ENCODE results near the gene VMAC.
"Not testable (repeated sequence)": the region's sequence is repeated elsewhere in the genome, so short reads cannot be mapped to it uniquely, and the experiment has no call there.

Gene VMAC

DNA sequence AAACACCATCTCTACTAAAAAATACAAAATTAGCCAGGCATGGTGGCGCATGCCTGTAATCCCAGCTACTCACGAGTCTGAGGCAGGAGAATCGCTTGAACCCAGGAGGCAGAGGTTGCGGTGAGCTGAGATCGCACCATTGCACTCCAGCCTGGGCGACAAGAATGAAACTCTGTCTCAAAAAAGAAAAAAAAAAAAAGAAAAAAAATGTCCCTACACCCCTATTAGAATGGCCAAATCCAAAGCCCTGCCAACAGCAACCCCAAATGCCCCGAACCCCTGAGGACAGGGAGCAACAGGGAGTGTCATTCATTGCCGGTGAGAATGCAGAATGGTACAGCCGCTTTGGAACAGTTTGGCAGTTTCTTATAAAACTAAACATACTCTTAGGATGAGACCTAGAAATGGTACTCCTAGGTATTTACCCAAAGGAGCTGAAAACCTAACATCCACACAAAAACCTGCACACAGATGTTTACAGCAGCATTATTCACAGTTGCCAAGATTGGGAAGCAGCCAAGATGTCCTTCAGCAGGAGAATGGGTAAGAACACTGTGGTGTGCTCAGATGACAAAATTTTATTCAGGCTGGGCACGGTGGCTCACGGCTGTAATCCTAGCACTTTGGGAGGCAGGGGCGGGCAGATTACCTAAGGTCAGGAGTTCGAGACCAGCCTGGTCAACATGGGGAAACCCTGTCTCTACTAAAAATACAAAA is 21.4 kb upstream of the VMAC start:
- not testable (repeated sequence) for DNase-seq (ENCODE audit: extremely low read depth in 1 of 2, low read depth in 1 of 2)

DNA sequence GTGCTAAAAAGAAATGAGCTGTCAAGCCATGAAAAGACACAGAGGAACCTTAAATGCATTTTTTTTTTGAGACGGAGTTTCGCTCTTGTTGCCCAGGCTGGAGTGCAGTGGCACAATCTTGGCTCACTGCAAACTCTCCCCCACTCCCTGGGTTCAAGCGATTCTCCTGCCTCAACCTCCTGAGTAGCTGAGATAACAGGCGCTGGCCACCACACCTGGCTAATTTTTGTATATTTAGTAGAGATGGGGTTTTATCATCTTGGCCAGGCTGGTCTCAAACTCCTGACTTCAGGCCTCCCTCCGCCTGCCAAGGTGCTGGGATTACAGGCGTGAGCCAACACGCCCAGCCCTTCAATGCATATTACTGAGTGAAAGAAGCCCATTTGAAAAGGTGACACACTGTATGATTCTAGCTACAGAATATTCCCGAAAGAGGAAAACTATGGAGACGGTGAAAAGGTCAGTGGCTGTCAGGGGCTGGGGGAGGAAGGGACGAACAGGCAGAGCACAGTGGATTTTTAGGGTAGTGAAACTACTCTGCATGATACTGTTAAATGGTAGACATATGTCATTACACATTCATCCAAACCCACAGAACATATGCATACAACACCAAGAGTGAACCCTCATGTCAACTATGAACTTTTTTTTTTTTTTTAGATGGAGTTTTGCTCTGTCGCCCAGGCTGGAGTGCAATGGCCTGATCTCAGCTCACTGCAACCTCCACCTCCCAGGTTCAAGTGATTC is 20.4 kb upstream of the VMAC start:
- DNase-seq (ENCODE audit: extremely low read depth in 1 of 2, low read depth in 1 of 2), result not testable (repeated sequence)

DNA sequence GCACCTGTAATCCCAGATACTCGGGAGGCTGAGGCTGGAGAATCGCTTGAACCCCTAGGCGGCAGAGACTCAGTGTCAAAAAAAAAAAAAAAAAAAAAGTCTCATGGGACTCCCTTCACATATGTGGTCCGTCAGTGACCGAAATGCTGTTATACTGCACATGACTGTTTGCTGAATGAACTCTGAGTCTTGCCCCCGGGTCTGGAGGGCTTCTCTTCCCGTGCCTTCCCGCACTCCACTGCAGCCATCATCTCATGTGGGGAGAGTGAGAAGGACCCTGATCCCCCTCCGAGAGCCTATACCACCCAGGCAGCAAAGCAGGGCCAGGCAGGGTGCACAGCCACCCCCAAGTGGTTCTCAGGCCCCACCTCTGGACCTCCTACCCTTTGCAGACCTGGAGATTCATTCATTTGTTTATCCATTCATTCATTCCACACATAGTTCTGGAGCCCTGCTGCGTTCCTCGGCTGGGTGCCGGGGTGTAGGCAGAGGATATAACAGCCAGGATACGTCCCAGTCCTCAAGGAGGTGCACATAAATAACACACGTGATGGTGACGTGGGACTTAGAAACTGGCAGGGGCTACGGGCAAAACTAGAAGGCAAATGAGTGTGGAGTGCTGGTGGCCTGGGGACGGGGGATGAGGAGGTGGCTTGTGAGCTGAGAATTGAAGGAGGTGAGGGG is 15.2 kb upstream of the VMAC start:
- DNase-seq (ENCODE audit: extremely low read depth in 1 of 2, low read depth in 1 of 2), result no peak

DNA sequence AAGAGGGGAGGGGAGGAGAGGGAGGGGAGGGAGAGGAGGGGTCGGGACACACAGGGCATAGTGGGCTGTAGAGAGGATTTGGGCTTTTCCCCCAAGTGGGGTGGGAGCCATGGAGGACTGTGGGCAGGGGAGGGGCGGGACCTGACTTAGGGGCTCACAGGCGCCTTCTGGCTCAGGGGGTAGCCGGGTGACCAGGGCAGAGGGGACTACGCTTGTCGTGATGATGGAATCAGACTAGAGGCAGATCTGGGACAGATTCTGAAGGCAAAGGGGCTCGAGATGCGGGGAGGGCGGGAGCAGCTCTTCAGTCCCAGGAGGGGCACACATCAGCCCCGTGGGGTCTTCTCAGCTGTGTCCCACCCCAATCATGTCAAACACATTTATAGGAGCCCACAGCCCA is 14.6 kb upstream of the VMAC start:
- DNase-seq (ENCODE audit: extremely low read depth in 1 of 2, low read depth in 1 of 2), result no peak

DNA sequence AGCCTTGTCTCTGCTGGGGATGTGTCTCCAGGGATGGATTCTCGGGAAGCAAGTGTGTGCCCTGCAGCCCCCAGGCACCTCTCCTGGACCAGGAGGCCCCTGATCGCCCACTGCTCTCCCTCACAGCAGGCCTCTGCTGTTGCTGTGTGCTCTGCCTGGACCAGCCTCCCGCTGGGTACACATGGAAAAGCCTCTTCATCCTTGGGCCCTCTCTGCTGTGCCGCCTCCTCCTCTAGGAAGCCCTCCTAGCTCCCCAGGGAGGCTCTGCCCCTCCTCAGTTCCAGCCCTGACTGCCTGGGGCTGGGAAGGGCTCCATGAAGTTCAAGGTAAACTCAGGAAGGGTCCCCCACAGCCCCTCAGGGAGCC is 13.1 kb upstream of the VMAC start:
- DNase-seq (ENCODE audit: extremely low read depth in 1 of 2, low read depth in 1 of 2), result no peak

DNA sequence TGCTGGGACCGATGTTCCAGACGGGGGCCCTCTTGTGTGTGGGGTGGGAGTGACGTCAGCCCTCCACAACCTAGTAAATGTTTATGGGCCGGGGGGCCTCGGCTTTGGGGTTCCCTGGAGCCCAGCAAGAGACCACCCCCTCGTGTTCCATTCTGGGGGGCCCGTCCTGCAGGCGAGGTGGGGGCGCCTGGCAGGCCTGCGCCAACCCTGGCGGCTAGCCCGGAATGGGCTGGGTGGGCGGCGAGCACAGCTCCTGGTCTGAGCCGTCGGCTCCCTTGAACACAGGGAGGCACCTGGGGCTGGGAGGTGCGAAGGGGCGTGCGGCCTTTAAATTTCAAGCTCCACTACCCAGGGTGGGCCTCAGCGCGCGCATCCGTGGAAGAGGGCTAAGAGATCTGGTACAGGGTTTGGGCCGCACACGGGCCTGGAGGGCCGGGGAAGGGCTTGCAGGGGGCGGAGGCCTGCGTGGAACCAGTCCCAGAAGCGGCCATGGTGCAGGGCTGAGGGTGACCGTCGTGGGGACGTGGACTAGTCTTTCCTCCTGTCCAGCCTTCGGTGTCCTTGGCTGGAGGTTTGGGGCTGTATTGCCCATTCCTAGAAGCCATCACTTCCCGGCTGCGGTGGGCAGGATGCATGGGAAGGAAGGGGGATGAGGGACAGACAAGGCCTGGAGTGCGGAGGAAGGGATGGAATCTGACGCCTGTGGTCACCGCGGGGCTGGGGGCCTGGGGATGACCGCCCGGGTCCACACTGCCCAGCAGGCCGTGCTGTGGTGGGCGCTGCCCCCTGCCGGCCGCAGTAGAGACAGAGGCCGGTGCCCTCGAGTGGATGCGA is 12.5 kb upstream of the VMAC start:
- DNase-seq (ENCODE audit: extremely low read depth in 1 of 2, low read depth in 1 of 2), result no peak

DNA sequence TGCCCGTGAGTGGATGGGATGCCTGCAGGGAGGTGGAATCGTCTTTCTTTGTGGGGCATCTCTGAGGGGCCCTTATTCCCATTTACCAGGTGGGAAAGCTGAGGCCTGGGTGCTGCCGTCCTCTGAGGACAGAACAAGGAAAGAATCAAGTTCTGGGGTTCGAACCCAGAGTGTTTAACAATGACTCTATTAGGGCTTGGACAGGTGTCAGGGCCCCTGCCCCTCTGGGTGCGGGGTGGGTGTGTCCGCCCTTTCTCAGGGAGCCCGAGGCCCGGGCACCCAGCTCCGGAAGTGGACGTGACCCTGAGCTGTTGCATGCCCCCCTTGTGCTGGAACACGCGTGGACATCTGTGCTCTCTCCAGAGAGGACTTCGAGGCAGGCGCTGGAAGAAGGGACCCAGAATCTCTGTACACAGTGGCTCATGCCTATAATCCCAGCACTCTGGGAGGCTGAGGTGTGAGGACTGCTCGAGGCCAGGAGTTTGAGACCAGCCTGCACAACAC is 11.8 kb upstream of the VMAC start:
- DNase-seq (ENCODE audit: extremely low read depth in 1 of 2, low read depth in 1 of 2), result no peak

DNA sequence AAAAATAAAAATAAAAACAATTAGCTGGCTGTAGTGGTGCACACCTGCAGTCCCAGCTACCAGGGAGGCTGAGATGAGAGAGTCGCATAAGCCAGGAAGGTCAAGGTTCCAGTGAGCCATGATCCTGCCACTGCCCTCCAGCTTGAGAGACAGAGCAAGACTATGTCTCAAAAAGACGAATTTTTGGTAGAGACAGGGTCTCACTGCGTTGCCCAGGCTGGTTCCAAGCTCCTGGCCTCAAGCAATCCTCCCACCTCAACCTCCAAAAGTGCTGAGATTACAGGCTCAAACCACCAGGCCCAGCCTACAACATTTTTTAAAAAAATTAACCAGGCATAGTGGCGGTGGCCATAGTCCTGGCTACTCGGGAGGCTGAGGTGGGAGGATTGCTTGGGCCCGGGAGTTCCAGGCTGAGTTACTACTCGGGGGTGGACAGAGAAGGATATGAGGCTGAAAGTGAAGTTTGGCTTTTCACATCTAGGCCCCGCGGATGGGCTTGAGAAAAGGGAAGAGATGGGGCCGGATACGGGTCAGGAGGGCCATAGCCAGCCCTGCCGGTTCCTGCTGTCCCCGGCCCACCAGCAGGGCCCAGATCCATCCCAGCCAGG is 11.3 kb upstream of the VMAC start:
- no peak for DNase-seq (ENCODE audit: extremely low read depth in 1 of 2, low read depth in 1 of 2)

DNA sequence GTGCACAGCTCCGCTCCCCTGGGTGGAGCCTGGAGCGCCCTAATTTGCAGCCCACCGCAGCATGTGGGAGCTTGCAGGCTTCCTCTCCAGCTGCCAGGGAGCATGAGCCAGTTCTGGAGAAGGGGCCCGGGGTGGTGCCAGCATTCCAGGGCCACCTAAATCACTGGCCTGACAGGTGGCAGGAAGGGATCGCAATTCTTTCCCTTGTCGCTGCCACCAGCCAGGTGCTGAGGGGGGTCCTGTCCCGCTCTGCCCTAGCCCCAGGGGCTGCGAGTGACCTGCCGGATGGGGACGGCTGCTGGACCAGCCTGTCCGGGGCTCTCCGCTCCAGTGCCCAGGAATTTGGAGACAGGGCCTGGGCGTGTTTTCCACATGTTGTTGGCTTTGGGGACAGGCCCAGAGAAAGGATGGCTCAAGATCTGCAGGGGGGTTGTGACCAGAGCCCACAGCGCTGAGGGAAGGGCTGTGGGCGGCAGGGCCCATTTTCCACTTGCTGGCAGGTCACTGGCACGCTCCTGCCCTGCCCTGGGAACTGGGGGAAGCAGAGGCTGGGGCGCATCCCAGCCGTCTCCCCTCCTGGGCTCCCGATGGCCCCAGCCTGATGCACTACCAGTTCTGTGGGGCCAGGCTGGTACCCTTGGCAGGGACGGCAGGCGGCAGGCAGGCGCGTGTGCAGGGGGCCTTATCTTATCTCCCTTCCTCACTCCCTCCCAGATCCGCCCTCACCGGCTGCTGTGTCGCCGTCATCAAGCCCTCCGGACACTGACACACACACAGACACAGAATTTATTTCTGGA is 10.6 kb upstream of the VMAC start:
- DNase-seq (ENCODE audit: extremely low read depth in 1 of 2, low read depth in 1 of 2), result no peak

DNA sequence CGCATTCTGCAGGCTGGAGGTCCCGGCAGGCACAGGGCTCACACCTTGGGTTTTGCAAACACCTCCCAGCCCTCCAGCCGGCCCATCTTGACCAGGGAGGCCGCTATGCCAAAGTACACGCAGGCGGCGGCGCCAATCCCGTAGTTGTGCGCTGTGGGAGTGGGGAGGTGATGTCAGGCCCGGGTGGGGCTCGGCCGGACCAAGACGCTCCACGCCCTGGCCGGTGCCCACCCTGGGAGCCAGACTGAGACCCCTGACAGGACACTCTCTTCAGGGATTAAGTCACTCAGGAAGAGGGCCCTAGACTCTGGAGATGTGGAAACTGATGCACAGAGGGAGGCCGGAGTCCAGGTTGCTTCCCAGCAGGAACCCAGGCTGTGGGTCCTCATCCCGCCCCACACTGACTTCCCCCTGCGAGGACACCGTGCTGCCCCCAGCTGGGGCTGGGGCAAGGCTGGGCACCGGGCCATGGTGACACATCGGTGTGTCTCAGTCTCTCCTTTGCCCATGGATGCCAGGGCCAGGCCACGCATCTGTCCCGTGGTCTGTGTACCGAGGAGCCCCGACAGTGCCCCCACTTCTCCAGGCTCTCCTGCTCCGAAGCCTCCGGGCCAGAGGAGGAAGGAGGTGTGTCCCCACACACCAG is 9.8 kb upstream of the VMAC start:
- no peak for DNase-seq (ENCODE audit: extremely low read depth in 1 of 2, low read depth in 1 of 2)

DNA sequence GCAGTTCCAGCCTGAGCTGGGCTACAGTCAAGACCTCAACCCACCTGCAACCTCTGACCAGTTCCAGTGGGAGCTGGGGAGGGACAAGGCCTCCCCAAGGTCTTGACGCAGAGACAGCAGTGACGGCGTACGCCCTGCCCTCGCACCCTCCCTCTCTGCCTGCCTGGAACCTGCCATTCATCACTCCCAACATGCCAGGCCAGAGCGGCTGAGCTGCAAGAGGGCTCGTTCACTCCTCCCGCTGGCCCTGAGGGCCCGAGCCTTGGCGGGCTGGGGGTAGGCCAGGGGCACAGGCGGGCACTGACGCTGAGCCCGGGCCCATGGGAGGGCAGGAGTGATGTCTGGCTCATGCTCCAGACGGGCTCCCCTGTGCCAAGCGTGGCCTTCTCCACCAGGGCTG is 9.3 kb upstream of the VMAC start:
- no peak for DNase-seq (ENCODE audit: extremely low read depth in 1 of 2, low read depth in 1 of 2)

DNA sequence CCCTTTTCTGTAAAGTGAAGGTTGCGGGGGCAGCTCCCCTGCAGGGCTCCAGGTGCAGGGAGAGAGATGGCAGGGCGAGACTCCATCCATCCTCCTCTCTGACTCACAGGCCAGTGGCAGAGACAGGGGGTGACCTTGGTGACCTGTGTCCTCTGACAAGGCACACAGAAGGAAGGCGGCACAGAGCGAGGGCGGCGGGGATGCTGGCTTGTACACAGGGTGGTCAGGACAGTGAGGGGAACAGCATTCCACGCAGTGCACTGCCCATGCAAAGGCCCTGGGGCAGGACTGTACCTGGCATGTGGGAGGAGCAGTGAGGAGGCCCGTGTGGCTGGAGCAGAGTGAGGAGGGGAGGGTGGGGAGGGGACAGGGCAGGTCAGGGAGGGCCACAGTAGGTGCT is 8.8 kb upstream of the VMAC start:
- DNase-seq (ENCODE audit: extremely low read depth in 1 of 2, low read depth in 1 of 2), result no peak

DNA sequence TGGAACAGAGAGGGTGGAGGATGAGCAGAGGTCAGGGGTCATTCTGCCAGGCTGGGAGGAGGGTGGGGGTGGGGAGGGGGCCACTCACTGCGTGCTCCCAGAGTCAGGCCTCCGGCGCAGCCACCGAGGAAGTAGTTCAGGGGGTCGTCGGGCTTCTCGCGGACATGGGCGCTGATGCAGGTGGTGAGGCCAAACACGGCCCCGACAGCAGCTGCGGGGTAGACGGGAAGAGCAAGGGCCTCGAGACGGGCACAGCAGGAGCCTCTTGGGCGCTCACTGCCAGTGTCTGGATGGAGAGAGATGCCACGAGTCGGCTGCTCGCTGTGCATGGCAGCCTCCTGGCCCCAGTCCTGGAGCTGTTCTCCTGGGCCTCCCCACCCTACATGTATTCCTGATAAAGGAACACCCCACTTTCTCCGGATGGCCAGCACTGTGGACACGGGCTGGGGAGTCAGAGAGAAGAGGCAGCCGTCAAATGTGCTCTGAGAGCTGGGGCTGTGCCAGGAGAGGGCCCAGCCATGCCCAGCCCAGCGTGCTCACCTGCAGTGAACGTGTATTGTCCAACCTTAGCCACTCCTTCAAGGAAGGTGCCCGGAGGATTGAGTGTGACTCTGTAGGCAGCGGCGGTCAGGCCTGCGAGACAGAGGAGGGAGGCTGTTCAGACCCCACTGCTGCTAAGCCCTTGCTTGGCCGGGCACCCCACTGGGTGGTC is 8.2 kb upstream of the VMAC start:
- no peak for DNase-seq (ENCODE audit: extremely low read depth in 1 of 2, low read depth in 1 of 2)

DNA sequence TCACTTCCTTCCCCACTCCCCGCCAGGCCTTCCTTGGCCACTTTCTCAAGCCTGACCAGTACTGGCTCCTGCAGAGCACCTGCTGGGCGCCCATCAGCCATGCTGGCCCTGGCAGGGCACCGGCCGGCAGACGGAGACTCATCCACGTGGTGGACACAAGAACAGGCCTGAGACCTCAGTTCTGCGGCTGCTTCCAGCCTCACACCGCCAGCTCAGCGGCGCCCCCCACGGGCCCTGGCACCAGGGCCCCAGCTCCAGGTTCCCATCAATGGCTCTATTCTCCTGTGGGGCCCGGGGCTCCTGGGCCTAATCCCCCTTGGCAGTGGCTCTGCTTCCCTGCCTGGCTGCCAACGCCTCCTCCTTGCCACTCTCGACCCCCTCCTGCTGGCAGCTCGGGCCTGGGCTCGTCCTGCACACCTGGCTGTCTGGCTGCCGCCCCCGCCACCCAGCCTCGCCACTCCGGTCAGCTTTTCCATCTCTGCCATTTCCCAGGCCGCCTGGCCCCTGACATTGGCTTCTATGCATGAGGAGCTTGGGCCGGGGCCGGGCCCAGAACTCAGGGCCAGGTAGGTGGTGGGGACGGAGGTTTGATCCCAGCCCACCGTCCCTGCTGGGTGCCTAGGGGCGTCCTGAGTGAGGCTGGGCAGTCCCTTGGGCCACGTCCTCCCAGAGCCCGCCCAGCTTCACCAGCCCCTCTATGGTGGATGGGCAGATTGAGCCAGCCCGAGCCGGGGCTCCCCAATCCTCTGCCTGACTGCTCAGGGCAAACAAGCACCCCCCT is 7.3 kb upstream of the VMAC start:
- no peak for DNase-seq (ENCODE audit: extremely low read depth in 1 of 2, low read depth in 1 of 2)

DNA sequence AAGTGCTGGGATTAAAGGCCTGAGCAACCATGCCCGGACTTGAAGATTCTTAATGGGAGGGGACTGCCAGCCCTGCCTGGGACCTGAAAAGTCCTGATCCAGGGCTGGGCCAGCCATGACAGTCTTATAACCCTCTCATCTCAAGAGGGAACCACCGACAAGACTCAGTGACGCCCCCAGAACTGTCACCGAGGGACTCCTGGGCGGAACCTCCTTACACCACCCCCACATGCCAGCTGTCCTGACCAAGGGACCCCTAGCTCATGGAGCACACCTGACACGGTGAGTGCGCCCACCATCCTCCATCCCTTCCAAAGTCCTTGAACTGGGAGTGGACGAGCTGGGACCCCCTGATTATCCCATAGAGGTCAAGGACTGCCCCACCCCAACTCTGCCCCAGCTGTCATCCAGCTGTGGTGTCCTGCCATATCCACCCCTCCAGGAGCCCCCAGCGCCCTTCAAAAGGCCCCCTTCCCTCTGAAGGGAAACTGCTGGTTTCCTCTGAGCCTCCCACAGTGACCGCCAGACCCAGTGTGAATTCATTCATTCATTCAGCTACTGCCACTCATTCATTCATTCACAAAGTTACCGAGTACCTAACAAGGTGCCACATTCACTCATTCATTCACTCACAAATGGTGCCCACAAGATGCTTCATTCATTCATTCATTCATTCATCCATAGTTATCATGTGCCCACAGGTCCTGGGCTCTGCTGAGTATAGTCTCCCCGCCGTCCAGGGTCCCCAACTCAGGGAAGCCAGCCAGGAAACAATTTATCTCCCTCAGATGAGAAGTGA is 4.7 kb upstream of the VMAC start:
- DNase-seq (ENCODE audit: extremely low read depth in 1 of 2, low read depth in 1 of 2), result no peak

DNA sequence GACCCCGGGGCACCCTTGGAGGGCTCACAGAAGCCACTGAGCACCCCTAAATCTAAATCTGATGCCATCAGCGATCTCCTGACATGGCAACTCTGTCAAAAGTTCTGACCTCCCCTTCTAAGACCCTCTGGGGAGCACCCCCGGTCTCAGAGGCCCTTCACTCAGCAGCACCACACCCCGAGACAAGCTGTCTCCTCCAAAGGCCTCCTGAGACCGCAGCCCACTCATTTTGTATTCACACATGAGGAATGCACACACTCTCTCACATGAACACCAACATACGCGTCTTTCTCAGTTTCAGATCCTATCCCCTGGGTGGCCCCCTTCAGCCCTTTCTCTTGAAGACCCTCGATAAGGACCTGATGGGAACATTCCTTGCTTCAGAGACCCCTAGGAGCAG is 3.7 kb upstream of the VMAC start:
- no peak for DNase-seq (ENCODE audit: extremely low read depth in 1 of 2, low read depth in 1 of 2)

DNA sequence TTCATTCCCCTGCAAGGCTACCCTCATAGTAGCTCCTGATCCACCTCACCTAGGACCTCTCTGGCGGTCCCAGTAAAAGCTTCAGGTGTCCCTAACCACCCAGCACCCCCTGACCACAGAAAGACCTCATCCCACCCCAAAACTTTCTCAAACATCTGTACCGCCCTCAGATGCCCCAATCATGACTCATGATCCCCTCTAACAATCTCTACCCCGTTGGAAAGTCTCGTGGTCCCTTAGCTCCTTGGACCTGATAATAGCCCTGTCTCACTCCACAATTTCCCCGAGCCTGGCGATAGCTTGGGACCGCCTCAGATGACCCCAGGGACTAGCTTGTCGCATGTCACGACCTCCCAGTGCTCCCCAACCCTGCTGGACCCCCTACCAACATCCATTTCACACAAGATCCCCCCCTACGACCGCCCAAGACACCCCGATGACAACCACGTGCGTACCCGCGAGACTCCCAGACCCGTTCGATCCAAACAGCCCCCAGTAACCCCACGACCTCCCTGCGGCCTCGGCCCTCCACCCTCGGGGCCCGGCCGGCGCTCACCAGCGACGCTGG is 1.5 kb upstream of the VMAC start:
- DNase-seq (ENCODE audit: extremely low read depth in 1 of 2, low read depth in 1 of 2), result no peak

Data from stimulated activated CD8-positive, alpha-beta memory T cell treated with anti-CD3 and anti-CD28 coated beads, Interleukin-7, amount 100 ng/mL, for 48 hours (primary cell).